Measurements from ENCODE around the gene FRMD6.

DNA sequence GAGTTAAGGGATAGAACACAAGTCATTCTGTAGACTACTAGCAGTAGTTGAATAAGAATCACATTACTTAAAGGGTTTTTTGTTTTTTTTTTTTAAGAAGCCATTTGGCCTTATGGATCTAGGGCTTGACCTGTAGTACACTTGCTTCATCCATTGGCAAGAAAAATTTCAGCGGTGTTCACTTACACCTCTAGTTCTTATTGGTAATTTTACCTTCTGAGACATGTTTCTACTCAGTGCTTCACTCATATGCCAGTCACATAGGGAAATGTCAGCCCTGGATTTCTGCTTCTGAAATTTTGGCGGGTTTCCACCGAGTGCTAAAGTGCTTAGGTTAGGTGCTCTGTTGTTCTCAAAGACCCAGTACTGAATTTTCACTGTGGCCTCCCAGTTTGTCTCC, 72.9 kb downstream of the FRMD6 start:
- TF ChIP-seq POLR2AphosphoS5 (IDR thresholded peaks at IDR 0.05) (no peak), POLR2A (IDR thresholded peaks at IDR 0.05) (no peak), EP300 (IDR thresholded peaks at IDR 0.05) (no peak)
- TF ChIP-seq, protein P1, sequence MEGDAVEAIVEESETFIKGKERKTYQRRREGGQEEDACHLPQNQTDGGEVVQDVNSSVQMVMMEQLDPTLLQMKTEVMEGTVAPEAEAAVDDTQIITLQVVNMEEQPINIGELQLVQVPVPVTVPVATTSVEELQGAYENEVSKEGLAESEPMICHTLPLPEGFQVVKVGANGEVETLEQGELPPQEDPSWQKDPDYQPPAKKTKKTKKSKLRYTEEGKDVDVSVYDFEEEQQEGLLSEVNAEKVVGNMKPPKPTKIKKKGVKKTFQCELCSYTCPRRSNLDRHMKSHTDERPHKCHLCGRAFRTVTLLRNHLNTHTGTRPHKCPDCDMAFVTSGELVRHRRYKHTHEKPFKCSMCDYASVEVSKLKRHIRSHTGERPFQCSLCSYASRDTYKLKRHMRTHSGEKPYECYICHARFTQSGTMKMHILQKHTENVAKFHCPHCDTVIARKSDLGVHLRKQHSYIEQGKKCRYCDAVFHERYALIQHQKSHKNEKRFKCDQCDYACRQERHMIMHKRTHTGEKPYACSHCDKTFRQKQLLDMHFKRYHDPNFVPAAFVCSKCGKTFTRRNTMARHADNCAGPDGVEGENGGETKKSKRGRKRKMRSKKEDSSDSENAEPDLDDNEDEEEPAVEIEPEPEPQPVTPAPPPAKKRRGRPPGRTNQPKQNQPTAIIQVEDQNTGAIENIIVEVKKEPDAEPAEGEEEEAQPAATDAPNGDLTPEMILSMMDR (IDR thresholded peaks at IDR 0.05), result no peak
